Fibroblast of lung (primary cell): ENCODE results near the gene TBC1D8.

ENCODE experiments used
- EZH2 ChIP-seq: IDR thresholded peaks from 2 replicates; pipeline ENCODE4 v1.5.1; 2012; ENCODE audit warnings: low read length, control low read depth, mild to moderate bottlenecking; ENCODE audit errors: missing control alignments
- TF ChIP-seq, protein P1 (sequence below), 2 donors: IDR thresholded peaks in 1 of 2; conservative IDR thresholded peaks in 1 of 2; 1 replicate in 1 of 2; 2 replicates in 1 of 2; pipeline ENCODE4 v1.5.1; 2011 to 2012; ENCODE audit warnings: low read length in 2 of 2, control low read depth in 1 of 2, inconsistent platforms in 1 of 2, low read depth in 1 of 2, mild to moderate bottlenecking in 1 of 2

- TF ChIP-seq, protein P1, sequence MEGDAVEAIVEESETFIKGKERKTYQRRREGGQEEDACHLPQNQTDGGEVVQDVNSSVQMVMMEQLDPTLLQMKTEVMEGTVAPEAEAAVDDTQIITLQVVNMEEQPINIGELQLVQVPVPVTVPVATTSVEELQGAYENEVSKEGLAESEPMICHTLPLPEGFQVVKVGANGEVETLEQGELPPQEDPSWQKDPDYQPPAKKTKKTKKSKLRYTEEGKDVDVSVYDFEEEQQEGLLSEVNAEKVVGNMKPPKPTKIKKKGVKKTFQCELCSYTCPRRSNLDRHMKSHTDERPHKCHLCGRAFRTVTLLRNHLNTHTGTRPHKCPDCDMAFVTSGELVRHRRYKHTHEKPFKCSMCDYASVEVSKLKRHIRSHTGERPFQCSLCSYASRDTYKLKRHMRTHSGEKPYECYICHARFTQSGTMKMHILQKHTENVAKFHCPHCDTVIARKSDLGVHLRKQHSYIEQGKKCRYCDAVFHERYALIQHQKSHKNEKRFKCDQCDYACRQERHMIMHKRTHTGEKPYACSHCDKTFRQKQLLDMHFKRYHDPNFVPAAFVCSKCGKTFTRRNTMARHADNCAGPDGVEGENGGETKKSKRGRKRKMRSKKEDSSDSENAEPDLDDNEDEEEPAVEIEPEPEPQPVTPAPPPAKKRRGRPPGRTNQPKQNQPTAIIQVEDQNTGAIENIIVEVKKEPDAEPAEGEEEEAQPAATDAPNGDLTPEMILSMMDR (conservative IDR thresholded peaks at IDR 0.05 in 1 of 2, IDR thresholded peaks at IDR 0.05 in 1 of 2; ENCODE audit: low read depth in 1 of 2, low read length in 2 of 2) = no peak
- TF ChIP-seq EZH2 = no peak
Observed at GRCh38 chr2:101185085-101185484, 33.9 kb upstream of the TBC1D8 start.
